GM13977 (cell line): ENCODE measurements around the gene VEPH1.

Experiments used
- DNase-seq: peaks from one replicate; pipeline ENCODE4 v3.0.0; 2012; ENCODE audit warnings: low spot score
- CTCF ChIP-seq: IDR thresholded peaks from 2 replicates; pipeline ENCODE4 v1.5.1; 2012; ENCODE audit warnings: mild to moderate bottlenecking, control low read depth; ENCODE audit not compliant: insufficient read depth; ENCODE audit errors: extremely low read depth, missing control alignments
- in situ Hi-C: fragments of 300-500 bp; cut with MboI; formaldehyde crosslinking; loops from one replicate; pipeline ENCODE4 v1.12.0; 2022; ENCODE audit warnings: low sequenced_read_pairs, low pct_unique_long_range_greater_than_20kb, mixed read lengths, inconsistent platforms; ENCODE audit not compliant: unreplicated experiment

The VEPH1 gene

GRCh38 chr3:157249606-157250005 lies 253.6 kb downstream of the VEPH1 start:
- TF ChIP-seq CTCF, result no peak
- DNase-seq, result no peak
- in situ Hi-C loops, result no loop called here

- no peak for TF ChIP-seq CTCF
- DNase-seq, result no peak
- in situ Hi-C loops, result no loop called here
These were observed 254.4 kb downstream of the VEPH1 start for GRCh38 chr3:157248590-157249422.

- in situ Hi-C loops, result no loop called here
- no peak for DNase-seq
- no peak for TF ChIP-seq CTCF
These were observed 255.8 kb downstream of the VEPH1 start for GRCh38 chr3:157247391-157247790.

- in situ Hi-C loops, result no loop called here
- DNase-seq, result no peak
- TF ChIP-seq CTCF, result no peak
These were observed 260.4 kb downstream of the VEPH1 start for GRCh38 chr3:157242836-157243235.

GRCh38 chr3:157241599-157241998 lies 261.6 kb downstream of the VEPH1 start:
- in situ Hi-C loops, result no loop called here
- DNase-seq, result no peak
- TF ChIP-seq CTCF, result no peak

- no peak for TF ChIP-seq CTCF
- in situ Hi-C loops, result no loop called here
- DNase-seq, result no peak
These were observed 262.8 kb downstream of the VEPH1 start for GRCh38 chr3:157240408-157240807.
